Anterior cingulate cortex (tissue), 58 donors: ENCODE data around the gene RANGAP1.
"Not testable (repeated sequence)": the region's sequence is repeated elsewhere in the genome, so short reads cannot be mapped to it uniquely, and the experiment has no call there.

Experiments
- DNase-seq, 58 donors: peaks; one replicate each; lab custom pipeline; 2025; lab: John Stamatoyannopoulos, UW

RANGAP1 gene

DNA sequence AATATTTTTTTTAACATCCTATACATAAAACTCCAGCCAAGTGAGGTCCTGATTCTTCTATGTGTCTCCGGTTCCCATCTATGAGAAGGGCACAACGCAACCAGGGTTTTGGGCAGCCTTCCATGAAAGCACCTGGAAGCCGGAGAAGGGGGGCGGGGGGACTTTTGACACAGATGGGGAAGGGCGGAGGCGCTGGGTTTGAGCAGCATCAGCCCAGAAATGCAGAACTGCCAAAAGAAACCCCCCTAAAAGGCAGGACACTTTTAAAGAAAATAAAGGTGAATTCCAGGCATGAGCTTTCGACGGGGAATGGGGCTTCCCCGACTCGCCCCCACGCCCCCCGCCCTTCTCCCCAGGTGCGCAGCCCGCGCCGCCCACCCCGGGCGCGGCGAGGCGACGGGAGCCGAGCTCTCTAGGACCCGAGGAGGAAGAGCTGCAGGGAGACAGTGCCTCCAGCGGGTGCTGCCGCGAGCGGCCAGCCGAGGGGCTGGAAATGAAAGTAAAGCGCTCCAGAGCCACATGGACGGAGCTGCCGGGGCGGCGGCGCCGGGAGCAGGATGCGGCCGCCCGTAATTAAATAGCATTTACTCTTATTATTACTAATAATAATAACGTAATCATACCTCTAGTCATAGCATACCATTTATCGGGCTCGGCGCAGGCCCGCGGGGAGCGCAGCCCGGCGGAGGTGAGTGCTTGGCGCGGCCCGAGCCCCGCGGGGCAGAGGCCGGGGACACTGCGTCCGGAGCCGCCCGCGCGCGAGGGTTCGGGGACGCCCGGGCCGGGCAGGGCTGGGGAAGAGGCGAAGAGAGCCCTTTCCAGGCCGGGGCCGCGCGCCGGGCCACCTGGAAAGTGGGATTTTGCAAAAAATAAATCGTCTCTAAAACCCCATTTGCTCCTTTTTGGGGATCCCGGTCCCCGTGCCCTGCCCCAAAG is 15.4 kb upstream of the RANGAP1 start, which contains the start of gene ZC3H7B:
Gene ZC3H7B, plus strand, starts transcription at position 441 of the 936 bp plus-strand sequence. CDS start 19,136 bp downstream, outside the sequence.
- peak in 55 of 58 donors; percentile 13 to 84 (median 64) for DNase-seq

DNA sequence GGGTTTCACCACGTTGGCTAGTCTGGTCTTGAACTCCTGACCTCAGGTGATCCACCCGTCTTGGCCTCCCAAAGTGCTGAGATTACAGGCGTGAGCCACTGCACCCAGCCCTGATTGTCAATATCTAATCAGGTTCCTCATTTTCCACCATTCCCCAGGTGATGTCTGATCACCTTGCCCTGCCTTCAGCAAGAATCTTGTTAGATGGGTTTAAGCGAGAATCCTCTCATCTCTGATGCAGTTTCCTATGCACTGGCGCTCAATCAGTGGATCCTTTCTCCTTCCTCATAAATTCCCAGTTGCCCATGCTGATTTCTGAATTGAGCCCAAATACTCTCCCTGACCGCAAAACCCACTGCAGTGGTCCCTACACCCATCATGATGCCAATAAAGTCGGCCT is 14.7 kb upstream of the RANGAP1 start:
- no peak for DNase-seq

DNA sequence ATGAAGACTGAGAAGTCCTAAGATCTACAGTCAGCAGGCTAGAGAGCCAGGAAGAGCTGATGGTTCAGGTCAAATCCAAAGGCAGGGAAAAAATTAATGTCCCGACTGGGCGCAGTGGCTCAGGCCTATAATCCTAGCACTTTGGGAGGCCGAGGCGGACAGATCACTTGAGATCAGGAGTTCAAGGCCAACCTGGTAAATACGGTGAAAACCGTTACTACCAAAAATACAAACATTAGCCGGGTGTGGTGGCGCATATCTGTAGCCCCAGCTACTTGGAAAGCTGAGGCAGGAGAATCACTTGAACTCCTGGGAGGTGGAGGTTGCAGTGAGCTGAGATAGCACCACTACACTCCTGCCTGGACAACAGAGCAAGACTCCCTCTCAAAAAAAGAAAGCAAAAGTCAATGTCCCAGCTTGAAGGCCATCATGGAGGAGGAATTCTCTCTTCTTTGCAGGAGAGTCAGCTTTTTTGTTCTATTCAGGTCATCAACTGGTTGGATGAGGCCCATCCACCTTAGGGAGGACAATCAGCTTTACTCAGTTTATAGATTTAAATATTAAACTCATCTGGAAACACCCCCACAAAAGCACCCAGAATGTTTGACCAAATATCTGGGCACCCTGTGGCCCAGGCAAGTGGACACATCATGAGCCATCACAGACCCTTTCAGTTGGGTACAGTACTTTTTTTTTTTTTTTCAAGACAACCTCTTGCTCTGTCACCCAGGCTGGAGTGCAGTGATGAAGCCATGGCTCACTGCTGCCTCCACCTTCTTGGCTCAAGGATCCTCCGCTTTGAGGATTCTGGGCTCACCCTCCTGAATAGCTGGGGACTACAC is 11.1 kb upstream of the RANGAP1 start:
- no peak for DNase-seq

DNA sequence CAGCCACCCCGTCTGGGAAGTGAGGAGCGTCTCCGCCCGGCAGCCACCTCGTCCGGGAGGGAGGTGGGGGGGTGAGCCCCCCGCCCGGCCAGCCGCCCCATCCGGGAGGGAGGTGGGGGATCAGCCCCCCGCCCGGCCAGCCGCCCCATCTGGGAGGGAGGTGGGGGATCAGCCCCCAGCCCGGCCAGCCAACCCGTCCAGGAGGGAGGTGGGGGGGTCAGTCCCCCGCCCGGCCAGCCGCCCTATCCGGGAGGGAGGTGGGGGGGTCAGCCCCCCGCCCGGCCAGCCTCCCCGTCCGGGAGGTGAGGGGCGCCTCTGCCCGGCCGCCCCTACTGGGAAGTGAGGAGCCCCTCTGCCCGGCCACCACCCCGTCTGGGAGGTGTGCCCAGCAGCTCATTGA is 8.8 kb upstream of the RANGAP1 start:
- DNase-seq, result not testable (repeated sequence)

DNA sequence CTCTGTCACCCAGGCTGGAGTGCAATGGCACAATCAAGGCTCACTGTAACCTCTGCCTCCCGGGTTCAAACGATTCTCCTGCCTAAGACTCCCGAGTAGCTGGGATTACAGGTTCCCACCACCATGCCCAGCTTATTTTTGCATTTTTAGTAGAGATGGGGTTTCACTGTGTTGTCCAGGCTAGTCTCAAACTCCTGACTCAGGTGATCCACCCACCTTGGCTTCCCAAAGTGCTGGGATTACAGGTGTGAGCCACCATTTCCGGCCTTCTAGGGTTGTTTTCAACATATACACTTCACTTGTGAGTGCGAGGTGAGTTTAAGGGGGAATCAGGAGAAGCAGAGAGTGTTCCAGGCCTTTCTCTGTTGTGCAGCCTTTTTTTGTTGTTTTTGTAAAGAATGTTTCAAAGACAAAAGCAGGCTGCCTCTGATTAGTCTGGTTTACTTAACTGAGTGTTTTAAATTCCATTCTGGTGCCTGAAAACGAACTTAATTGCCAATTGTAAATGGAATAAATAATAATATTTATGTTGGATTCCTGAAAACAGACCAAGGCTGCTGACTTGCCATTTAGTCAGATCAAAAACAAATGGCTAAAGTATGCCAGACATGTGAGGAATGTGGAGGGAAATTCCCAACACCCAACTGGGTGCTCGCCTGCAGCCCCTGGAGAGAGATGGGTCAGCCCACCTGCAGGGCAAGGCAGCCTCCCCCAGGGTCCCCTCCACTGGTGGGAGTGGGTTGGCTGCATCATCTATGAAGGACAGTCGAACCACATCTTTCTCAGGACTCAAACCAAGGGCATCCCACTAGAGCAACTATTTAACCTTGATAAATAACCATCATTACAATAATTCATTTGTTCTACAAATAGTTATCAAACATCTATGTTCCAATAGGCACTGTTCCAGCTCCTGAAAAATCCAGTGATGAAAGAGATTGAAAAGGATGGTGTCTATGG is 4.6 kb upstream of the RANGAP1 start:
- DNase-seq, result no peak

DNA sequence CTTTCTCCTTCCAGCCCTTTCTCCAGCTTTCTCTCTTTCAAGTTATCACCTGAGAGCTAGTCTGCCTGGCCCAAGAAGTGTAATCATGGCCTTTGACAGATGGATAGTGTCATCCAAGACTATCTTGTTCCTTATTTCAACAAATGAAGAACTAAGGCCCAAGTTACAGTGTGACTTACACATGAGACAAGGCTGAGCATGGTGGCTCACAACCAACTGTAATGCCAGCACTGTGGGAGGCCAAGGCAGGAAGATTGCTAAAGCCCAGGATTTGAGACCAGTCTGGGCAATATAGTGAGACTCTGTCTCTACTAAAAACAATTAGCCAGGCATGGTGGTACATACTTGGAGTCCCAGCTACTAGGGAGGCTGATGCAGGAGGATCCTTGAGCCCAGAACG is 3.7 kb upstream of the RANGAP1 start:
- DNase-seq, result no peak

DNA sequence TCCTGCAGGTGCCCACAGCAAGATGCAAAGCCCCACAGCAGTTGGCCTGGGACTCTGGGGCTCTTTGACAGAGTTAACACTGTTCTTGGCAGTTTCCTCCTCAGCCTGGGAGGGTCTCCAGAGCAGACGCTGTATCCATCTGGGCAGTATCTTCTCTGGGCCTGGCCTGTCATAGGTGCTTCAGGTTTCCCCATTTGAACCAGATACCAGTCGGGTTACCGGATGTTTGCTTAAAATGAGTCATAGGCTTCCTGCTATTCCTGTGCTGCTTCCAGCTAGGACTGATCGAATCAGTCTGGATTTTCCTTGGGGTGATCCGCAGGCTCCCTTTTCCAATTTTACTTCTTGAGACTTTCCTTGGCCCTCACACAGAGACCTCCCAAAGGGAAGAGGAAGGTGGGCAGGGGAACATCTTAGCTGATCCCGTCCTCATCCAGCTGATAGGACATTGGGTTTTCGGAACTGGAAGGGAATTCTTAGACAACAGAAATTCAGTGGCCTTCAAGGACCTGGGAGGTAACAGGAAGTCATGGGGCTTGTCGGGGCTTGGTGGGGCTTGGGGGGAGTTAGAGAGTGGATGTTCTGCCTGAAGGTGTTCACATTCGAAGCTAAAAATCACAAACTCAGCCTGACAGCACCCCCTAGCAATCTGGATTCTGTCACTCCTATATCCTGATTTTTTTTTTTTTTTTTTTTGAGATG is 2.4 kb upstream of the RANGAP1 start:
- no peak for DNase-seq

DNA sequence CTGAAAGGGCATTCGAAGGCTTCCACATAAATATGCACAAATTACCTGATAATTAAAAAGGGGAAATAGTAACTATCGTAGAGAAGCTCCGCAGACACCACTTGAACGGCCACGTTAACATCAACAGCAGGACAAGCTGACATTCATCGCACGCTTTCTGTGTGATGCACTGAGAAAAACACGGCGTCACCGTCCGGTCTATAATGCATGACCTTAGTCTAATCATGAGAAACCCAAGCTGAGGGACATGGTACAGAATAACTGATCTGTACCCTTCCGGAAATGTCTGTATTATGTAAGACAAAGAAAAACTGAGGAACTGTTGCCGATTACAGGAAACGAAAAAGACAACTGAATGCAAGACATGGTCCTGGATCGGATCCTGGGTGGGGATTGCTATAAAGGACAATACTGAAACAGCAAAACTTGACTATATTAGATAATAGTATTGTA is 678 bp upstream of the RANGAP1 start:
- peak in 12 of 58 donors; percentile 31 to 80 (median 60) for DNase-seq

DNA sequence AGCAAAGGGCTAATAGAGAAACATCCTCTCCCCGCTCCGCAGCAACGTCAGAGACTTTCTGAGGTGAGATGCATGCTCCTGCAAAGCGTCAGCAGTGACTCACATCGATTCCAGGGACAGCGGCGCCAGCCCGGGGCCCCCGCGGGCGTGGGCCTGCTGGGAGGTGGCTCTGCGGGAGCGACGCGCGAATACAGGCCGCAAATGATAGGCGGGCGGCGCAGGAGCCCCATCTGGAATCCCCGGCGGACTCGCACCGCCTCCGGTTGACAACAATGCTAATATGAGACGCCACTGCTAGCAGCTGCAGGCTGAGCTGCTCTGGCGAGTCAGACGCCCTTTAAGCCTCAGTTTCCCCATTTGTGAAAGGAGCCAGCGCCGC is 557 bp downstream of the RANGAP1 start:
- peak in 50 of 58 donors; percentile 25 to 87 (median 50) for DNase-seq

DNA sequence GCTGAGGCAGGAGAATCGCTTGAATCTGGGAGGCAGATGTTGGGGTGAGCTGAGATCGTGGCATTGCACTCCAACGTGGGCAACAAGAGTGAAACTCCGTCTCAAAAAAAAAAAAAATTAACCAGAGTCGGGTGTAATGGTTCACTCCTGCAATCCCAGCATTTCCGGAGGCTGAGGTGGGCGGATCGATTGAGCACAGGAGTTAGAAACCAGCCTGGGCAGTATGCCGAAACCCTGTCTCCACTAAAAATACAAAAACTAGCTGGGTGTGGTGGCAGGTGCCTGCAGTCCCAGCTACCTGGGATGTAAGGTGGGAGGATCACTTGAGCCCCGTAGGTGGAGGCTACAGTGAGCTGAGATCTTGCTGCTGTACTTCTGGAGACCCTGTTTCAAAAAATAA is 1.5 kb downstream of the RANGAP1 start:
- peak in 6 of 58 donors; percentile 5 to 24 (median 12) for DNase-seq

DNA sequence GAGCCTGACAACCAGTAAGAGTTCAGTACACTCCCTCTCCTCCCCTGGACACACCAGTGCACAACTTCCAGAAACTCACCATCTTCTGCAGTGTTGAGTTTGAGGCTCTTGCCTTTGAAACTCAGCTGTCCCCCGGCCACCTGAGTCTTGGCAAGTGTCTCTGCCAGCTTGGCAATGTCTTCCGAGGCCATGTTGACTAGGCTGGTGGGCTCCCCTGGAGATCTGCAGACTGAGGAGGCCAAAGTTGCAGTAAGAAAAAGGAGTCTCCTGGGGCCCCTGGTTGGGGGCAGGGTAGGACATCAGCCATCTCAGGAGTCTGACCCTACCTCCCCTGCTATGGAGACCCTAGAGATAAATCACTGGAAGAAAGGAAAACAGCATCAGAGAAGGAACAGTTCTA is 5.1 kb downstream of the RANGAP1 start:
- DNase-seq, result no peak

DNA sequence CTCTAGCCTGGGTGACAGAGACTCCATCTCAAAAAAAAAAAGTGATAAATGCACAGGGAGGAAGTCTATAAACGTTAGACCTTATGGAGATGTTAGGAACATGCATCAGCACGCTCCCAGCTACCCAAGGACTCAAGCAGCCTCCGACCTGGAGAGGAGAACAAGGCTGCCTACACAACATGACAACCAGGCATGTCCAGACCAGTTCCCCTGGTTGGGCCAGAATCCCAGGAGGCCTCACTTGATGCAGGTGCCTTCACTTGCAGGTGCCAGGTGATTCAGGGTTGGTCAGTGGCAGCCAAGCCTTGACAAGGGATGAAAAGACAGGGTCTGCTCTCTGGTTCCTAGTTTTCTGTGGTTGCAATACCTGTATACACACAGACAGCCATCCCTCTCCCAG is 5.9 kb downstream of the RANGAP1 start:
- no peak for DNase-seq

DNA sequence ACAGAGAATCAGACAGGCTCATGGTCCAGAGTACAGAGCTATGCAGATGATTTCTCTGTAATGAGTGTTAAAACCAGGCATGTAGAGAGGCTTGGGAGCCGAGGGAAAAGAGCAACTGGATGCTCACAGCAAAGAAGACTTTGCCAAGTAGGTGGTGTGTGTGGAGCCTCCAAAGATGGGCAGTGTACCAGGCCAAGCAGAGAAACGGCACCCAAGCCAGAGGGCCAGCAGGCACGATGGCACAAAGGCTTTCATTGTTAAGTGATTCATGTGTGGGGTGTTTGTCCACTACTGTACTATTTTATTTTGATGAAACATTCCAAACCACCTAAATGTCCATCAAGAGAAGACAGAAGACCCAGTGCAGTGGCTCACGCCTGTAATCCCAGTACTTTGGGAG is 11.1 kb downstream of the RANGAP1 start:
- DNase-seq, result peak in 42 of 58 donors; percentile 4 to 83 (median 45)

DNA sequence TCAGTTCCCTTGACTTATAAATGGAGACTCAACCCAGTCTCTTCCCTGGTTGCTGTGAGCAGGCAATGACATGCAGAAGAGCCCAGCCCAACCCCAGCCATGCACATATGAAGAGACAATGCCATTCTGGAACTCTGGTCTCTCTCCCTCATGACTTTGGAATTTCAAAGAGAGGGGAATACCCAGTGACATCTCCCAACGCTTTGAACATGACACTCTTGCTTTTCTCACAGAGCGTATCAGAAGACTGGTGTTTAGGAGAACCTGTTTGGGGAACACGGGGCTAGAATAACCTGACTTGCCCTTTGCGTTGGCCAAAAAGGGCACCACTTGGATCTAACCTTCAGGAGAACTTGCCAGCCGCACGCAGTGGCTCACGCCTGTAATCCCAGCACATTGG is 12.9 kb downstream of the RANGAP1 start:
- DNase-seq, result no peak

DNA sequence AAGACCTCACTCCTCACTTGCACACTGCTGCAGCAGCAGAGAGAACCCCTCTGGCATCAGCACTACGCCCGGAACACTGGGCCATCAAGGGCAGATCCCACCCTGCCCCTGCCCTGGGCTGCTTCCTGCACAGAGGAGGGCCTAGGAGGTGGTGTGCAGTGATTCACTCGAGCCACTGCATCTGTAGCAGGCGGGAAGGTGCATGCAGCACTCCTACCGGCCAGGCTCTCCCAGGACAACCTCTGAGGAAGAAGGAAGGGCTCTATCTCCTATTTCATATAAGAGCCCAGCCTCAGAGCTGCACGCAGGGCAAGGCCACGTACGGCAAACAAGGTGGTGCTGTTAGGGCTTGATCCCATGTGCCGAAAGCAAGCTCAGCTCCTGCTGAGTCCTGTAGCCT is 14.2 kb downstream of the RANGAP1 start:
- DNase-seq, result no peak

DNA sequence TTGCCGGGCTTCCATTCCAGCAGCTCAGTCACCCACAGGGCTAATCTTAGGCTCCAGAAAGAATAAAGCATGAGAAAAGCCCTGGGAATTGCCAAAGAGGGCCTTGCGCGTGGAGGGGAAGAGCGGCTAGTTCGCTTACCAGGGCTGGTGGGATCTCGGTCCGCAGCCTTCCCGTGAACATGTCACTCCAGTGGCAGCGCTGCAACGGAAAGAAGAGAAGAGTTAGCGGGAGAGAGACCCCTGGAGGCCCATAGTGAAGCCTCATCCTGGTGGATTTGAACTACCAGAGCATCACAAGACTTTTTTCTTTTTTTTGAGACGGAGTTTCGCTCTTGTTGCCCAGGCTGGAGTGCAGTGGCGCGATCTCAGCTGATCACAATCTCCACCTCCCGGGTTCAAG is 18.0 kb downstream of the RANGAP1 start:
- DNase-seq, result no peak

DNA sequence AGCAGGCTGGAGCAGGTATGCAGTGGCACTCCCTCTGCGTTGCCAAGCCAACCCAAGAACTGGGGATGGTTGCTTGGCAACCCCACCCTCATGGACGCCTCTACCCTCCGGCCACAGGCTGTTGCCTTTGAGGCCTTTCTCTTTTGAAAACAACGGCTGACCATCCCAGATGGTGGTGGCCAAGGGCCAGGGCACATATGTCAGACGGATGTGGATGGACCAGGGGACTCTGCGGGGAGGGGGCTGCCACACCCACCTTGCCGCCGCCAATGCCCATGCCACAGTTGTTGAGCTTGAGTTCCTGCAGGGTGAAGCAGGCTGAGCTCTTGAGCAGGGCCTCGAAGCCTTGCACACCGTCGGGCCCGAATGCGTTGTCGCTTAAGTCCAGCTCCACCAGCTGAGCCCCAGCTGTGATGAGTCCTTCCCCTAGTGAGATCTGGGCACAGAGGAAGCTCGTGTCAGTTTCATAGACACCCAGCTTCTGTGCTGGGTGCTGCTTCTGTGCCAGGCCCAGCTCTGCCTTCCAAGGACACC is 21.5 kb downstream of the RANGAP1 start:
- peak in 53 of 58 donors; percentile 16 to 94 (median 77) for DNase-seq

DNA sequence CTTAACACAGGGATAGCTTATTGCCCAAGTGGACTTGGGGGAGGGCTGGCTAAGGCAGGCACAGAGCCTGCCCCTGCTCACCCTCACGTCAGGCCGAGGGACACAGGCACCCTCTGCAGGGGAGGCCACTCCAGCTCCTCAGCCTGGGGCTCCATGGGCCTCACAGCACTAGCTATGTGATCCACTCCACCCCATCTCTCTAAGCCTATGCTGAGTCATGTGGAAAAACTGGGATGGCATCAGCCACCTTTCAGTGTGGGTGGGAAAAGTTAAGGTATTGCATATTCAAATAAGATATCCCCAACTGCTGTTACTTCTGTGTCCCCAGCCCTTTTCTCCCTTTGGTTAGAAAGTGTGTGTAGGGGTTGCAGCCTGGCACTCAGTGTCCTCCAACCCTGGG is 22.3 kb downstream of the RANGAP1 start:
- DNase-seq, result peak in 1 of 58 donors; percentile 17

DNA sequence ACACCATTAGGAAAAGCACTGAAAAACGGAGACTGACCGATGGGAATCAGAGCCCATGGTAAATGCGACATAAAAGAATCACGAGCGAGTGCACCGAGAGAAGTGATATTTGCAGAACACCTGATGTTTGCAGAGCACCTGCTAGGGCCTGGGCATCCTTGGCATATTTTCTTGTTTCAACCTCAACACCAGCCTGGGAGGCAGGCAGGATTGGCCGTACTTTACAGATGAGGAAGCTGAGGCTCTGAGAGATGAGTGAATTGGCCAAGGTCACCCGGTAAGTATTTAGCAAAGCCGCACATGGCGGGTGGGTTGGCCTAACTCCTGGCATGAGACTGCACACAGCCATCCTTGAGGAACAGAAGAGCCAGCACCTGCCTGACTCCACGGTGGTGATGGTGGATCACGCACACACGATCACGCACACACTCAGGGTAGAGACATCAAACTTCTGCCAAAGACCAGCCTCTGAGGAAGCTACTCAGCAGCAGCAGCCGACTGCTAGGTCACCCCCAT is 23.7 kb downstream of the RANGAP1 start:
- no peak for DNase-seq
